Activated CD4-positive, alpha-beta T cell treated with anti-CD3 and anti-CD28 coated beads, Interleukin-2, amount 50 U/mL, for 24 hours (primary cell): ENCODE data around the gene TNNT2.

Experiments
- DNase-seq, 2 donors: peaks; one replicate each; pipeline ENCODE4 v3.0.0-alpha.2; 2020; ENCODE audit warnings: low read depth in 1 of 2, low spot score in 1 of 2

Gene TNNT2

GRCh38 chr1:201357211-201357610 lies 20.3 kb downstream of the TNNT2 start:
- DNase-seq = no peak

- DNase-seq = no peak
These were observed 20.8 kb downstream of the TNNT2 start for GRCh38 chr1:201356701-201357100.

- no peak for DNase-seq
These were observed 21.2 kb downstream of the TNNT2 start for GRCh38 chr1:201356236-201356635.

GRCh38 chr1:201355471-201355870 lies 22.0 kb downstream of the TNNT2 start:
- DNase-seq = no peak

- DNase-seq = no peak
These were observed 22.6 kb downstream of the TNNT2 start for GRCh38 chr1:201354901-201355295.

- DNase-seq = no peak
These were observed 23.2 kb downstream of the TNNT2 start for GRCh38 chr1:201354151-201354900.

- no peak for DNase-seq
These were observed 24.1 kb downstream of the TNNT2 start for GRCh38 chr1:201353186-201353940.

- DNase-seq = no peak
These were observed 25.9 kb downstream of the TNNT2 start for GRCh38 chr1:201351617-201352016.

GRCh38 chr1:201350884-201351283 lies 26.6 kb downstream of the TNNT2 start:
- no peak for DNase-seq

- DNase-seq = no peak
These were observed 27.1 kb downstream of the TNNT2 start for GRCh38 chr1:201350361-201350725.

- DNase-seq = no peak
These were observed 28.4 kb downstream of the TNNT2 start for GRCh38 chr1:201349092-201349491.

GRCh38 chr1:201348211-201348566 lies 29.3 kb downstream of the TNNT2 start:
- peak in 1 of 2 donors; percentile 20 for DNase-seq

- DNase-seq = no peak
These were observed 29.8 kb downstream of the TNNT2 start for GRCh38 chr1:201347498-201348210.

- DNase-seq = no peak
These were observed 30.5 kb downstream of the TNNT2 start for GRCh38 chr1:201346987-201347386.

- DNase-seq = no peak
These were observed 31.0 kb downstream of the TNNT2 start for GRCh38 chr1:201346337-201346939.

- DNase-seq = no peak
These were observed 32.5 kb downstream of the TNNT2 start for GRCh38 chr1:201345081-201345355.

GRCh38 chr1:201344206-201345080 lies 33.0 kb downstream of the TNNT2 start:
- no peak for DNase-seq

- DNase-seq = no peak
These were observed 36.1 kb downstream of the TNNT2 start for GRCh38 chr1:201341377-201341776.

GRCh38 chr1:201336711-201337450 lies 40.6 kb downstream of the TNNT2 start:
- no peak for DNase-seq

- no peak for DNase-seq
These were observed 41.6 kb downstream of the TNNT2 start for GRCh38 chr1:201335901-201336300.
